ENCODE measurements around the gene NDUFA8. TPM values are rescaled to one million over a fixed set of nuclear protein-coding genes. Genes with fewer than 3 reads are reported as not detected.
A peak's percentile ranks its signal among the peaks of the same experiment; 100 is the strongest.

Gene NDUFA8
- polyA plus RNA-seq, 1 of the 3 experiments (the other 2 are of a cell fraction), result 116 TPM

- TF ChIP-seq POLR2AphosphoS5 (IDR thresholded peaks at IDR 0.05; ENCODE audit: low read depth, low read length) (no peak), RXRA (IDR thresholded peaks at IDR 0.05; ENCODE audit: borderline replicate concordance, low read depth) (no peak), SMC3 (IDR thresholded peaks at IDR 0.05; ENCODE audit: low read depth, low read length) (no peak)
These were observed 33.9 kb downstream of the NDUFA8 start (continued) for GRCh38 chr9:122125509-122126330.

DNA sequence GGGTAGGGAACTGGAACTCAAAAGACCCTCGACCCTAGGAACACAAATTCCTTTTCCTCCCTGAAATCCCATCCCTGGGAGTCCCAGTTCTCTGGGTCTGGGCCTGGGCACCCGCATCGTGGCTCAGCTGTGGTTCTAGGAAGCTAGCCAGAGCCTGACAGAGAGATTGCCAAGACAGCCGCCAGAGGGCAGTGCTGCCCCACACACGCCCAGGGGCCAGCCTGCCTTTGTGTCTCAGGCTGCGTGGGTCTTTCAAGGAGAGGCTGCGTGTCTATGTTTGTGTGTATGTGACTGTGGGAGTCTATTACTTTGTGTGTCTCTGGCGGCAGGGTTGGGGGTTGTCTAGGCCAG lies 34.4 kb downstream of the NDUFA8 start:
- POLR2A ChIA-PET, result interaction anchor here (1.5 kb wide), 1 partner anchor 225 kb away, joined by 8 read pairs; no protein-coding TSS in a partner anchor
- no peak overlapping the region for H2AFZ ChIP-seq (ENCODE audit: low read depth)

GRCh38 chr9:122124528-122124927 lies 35.1 kb downstream of the NDUFA8 start:
- Histone ChIP-seq H3K4me1 (ENCODE audit: control insufficient read depth in 1 of 2, insufficient read depth in 2 of 2, low read depth in 1 of 2, low read length in 1 of 2) (peaks cover 6 to 8% of the 10 kb centered on the region in 2 experiments; a peak in 2 of 4 replicates), H3K9me3 (no peaks in the 10 kb centered on the region), H3K27ac (ENCODE audit: low read depth in 2 of 2, low read length in 1 of 2) (no peak overlapping the region), H4K20me1 (ENCODE audit: insufficient read depth) (no peaks in the 10 kb centered on the region), H3K27me3 (ENCODE audit: insufficient read depth) (no peaks in the 10 kb centered on the region), H3K36me3 (replicated peaks in 1 of 2; ENCODE audit: control insufficient read depth in 1 of 2, insufficient read depth in 2 of 2, low read length in 1 of 2) (no peaks in the 10 kb centered on the region), H3K9ac (no peak overlapping the region), H3K4me2 (no peak overlapping the region), H3K4me3 (ENCODE audit: low read depth in 2 of 2, low read length in 1 of 2) (no peak overlapping the region), H3K79me2 (ENCODE audit: insufficient read depth) (no peaks in the 10 kb centered on the region), H2AFZ (ENCODE audit: low read depth) (no peak overlapping the region), H3K9me2 (no peaks in the 10 kb centered on the region), H3F3A (replicated peaks; ENCODE audit: insufficient read depth) (no peaks in the 10 kb centered on the region)
- TF ChIP-seq FOXJ3 (CRISPR knock-in tag; IDR thresholded peaks at IDR 0.05) (no peak), POLR2AphosphoS5 (IDR thresholded peaks at IDR 0.05; ENCODE audit: low read depth, low read length) (no peak), RFX5 (IDR thresholded peaks at IDR 0.05; ENCODE audit: low read length) (no peak), FOXM1 (IDR thresholded peaks at IDR 0.05; ENCODE audit: low read depth) (no peak), EP300 (IDR thresholded peaks at IDR 0.05; ENCODE audit: borderline replicate concordance in 1 of 2, low read depth in 1 of 2, low read length in 1 of 2) (no peak), RXRA (IDR thresholded peaks at IDR 0.05; ENCODE audit: borderline replicate concordance, low read depth) (no peak), TAF1 (IDR thresholded peaks at IDR 0.05; ENCODE audit: borderline replicate concordance, low read depth, low read length) (no peak), JUND (IDR thresholded peaks at IDR 0.05) (no peak), USF1 (IDR thresholded peaks at IDR 0.05; ENCODE audit: borderline replicate concordance, low read depth) (no peak), SIN3A (IDR thresholded peaks at IDR 0.05; ENCODE audit: borderline replicate concordance, low read depth, low read length) (no peak)
- TF ChIP-seq, protein P1, sequence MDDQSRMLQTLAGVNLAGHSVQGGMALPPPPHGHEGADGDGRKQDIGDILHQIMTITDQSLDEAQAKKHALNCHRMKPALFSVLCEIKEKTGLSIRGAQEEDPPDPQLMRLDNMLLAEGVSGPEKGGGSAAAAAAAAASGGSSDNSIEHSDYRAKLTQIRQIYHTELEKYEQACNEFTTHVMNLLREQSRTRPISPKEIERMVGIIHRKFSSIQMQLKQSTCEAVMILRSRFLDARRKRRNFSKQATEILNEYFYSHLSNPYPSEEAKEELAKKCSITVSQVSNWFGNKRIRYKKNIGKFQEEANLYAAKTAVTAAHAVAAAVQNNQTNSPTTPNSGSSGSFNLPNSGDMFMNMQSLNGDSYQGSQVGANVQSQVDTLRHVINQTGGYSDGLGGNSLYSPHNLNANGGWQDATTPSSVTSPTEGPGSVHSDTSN (IDR thresholded peaks at IDR 0.05), result no peak
- DNase-seq, result no peak
- 42% methylated on average over 7 of the region's 7 CpGs for WGBS (ENCODE audit: low lambda C conversion rate)
- POLR2A ChIA-PET, result interaction anchor here (1.5 kb wide), 1 partner anchor 226 kb away, joined by 8 read pairs; no protein-coding TSS in a partner anchor
- CTCF ChIA-PET, result interaction anchor here (0.6 to 15.3 kb wide), 55 partner anchors 8 to 805 kb away, joined by 3 to 528 read pairs (median 5); partner anchors contain the start of genes MORN5, MRRF, NDUFA8 and RBM18

More for the DNA sequence above, 34.4 kb downstream of the NDUFA8 start:
- H3K4me2 ChIP-seq, result no peak overlapping the region
- no peaks in the 10 kb centered on the region for H3K36me3 ChIP-seq (replicated peaks in 1 of 2; ENCODE audit: control insufficient read depth in 1 of 2, insufficient read depth in 2 of 2, low read length in 1 of 2)
- no peaks in the 10 kb centered on the region for H3K9me2 ChIP-seq
- no peaks in the 10 kb centered on the region for H4K20me1 ChIP-seq (ENCODE audit: insufficient read depth)
- H3K9ac ChIP-seq, result no peak overlapping the region
- WGBS (ENCODE audit: low lambda C conversion rate), result 4% methylated on average over 7 of the region's 8 CpGs
- CTCF ChIA-PET, result interaction anchor here (0.5 to 15.3 kb wide), 56 partner anchors 8 to 804 kb away, joined by 3 to 528 read pairs (median 5); partner anchors contain the start of genes MORN5, MRRF, NDUFA8 and RBM18
- no peaks in the 10 kb centered on the region for H3K9me3 ChIP-seq
- H3K27me3 ChIP-seq (ENCODE audit: insufficient read depth), result no peaks in the 10 kb centered on the region
- TF ChIP-seq RAD21 (IDR thresholded peaks at IDR 0.05; ENCODE audit: low read length), result peak; percentile 96
- TF ChIP-seq NRF1 (IDR thresholded peaks at IDR 0.05; ENCODE audit: low read depth, low read length), result peak; percentile 38
- peak; percentile 99 for TF ChIP-seq SMC3 (IDR thresholded peaks at IDR 0.05; ENCODE audit: low read depth, low read length)
- TF ChIP-seq, protein P2, sequence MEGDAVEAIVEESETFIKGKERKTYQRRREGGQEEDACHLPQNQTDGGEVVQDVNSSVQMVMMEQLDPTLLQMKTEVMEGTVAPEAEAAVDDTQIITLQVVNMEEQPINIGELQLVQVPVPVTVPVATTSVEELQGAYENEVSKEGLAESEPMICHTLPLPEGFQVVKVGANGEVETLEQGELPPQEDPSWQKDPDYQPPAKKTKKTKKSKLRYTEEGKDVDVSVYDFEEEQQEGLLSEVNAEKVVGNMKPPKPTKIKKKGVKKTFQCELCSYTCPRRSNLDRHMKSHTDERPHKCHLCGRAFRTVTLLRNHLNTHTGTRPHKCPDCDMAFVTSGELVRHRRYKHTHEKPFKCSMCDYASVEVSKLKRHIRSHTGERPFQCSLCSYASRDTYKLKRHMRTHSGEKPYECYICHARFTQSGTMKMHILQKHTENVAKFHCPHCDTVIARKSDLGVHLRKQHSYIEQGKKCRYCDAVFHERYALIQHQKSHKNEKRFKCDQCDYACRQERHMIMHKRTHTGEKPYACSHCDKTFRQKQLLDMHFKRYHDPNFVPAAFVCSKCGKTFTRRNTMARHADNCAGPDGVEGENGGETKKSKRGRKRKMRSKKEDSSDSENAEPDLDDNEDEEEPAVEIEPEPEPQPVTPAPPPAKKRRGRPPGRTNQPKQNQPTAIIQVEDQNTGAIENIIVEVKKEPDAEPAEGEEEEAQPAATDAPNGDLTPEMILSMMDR (IDR thresholded peaks at IDR 0.05), result peak; percentile 94
- TF ChIP-seq POLR2AphosphoS5 (IDR thresholded peaks at IDR 0.05; ENCODE audit: low read depth, low read length), result no peak
- TF ChIP-seq, protein P3, sequence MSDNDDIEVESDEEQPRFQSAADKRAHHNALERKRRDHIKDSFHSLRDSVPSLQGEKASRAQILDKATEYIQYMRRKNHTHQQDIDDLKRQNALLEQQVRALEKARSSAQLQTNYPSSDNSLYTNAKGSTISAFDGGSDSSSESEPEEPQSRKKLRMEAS (IDR thresholded peaks at IDR 0.05; ENCODE audit: low read depth), result 0 out of 2 replicates have a peak, but pooled peaks have one; percentile 22
- TF ChIP-seq ELF1 (IDR thresholded peaks at IDR 0.05), result no peak
- TF ChIP-seq MXI1 (IDR thresholded peaks at IDR 0.05; ENCODE audit: low read depth, low read length), result 0 out of 2 replicates have a peak, but pooled peaks have one; percentile 27
- H3K27ac ChIP-seq (ENCODE audit: low read depth in 2 of 2, low read length in 1 of 2), result no peak overlapping the region
- H3K4me3 ChIP-seq (ENCODE audit: low read depth in 2 of 2, low read length in 1 of 2), result peak overlapping the region in 1 of 2 experiments; percentile 37; a peak in 1 of 4 replicates
- H3F3A ChIP-seq (replicated peaks; ENCODE audit: insufficient read depth), result no peaks in the 10 kb centered on the region
- H3K79me2 ChIP-seq (ENCODE audit: insufficient read depth), result no peaks in the 10 kb centered on the region
- peaks cover 6 to 8% of the 10 kb centered on the region in 2 experiments; a peak in 2 of 4 replicates for H3K4me1 ChIP-seq (ENCODE audit: control insufficient read depth in 1 of 2, insufficient read depth in 2 of 2, low read depth in 1 of 2, low read length in 1 of 2)
- DNase-seq, result peak; percentile 92

Data from SK-N-SH (cell line).